ENCODE measurements around the gene AKT1.

DNA sequence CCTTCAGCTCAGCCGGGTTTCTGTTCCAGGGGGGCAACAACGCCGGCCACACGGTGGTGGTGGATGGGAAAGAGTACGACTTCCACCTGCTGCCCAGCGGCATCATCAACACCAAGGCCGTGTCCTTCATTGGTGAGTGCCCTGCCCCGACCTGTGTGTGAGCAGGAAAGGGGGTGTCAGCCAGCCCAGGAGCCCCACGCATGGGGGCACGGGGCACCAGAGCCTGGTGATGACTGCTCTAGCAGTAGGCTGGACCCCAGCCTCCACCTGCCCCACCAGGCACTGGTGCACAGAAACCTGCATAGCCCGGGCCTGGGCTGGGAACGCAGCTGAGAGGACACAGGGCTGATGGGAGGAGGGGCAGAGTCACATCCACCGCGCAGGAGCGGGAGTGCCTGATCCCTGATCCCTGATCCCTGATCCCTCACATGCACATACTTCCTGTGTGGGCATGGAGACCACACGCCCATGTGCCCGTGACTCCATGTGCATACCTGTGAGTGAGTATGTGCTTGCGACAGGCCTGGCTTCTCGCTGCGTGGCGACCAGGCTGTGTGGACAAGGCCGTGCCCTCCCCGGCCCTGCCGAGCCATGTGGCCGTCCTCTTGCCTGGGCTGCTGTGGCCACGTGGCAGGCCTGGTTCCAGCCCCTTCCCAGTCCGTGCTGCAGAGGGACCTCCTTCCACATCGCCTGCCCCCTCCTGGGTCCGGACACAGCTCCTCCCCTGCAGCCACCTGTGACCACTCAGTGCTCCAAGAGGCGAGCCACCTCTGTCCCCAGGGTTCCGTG, 60.4 kb downstream of the AKT1 start:
- TF ChIP-seq POLR2A (IDR thresholded peaks at IDR 0.05; ENCODE audit: low read length) (no peak), GATA1 (IDR thresholded peaks at IDR 0.05; ENCODE audit: low read depth, low read length) (no peak)
